Mesenchymal stem cell (in vitro differentiated cells and primary cell): ENCODE results near the gene KDM4F.

ENCODE experiments used
- DNase-seq: peaks from one replicate; pipeline ENCODE4 v3.0.0-alpha.2; 2013
- H2AFZ ChIP-seq: one replicate; pipeline ENCODE4 v1.6.1; 2013; ENCODE audit warnings: low read depth, mild to moderate bottlenecking, control low read depth, inconsistent platforms, low read length, moderate library complexity
- H2AK5ac ChIP-seq: 2 replicates; pipeline ENCODE4 v1.6.1; 2013; ENCODE audit warnings: low read length, moderate library complexity, mild to moderate bottlenecking, inconsistent platforms; ENCODE audit not compliant: severe bottlenecking
- H2BK120ac ChIP-seq: one replicate; pipeline ENCODE4 v1.6.1; 2013; ENCODE audit warnings: low read depth, mild to moderate bottlenecking, inconsistent platforms, low read length, moderate library complexity
- H2BK12ac ChIP-seq, 2 experiments: one replicate each; pipeline ENCODE4 v1.6.1; 2013; ENCODE audit warnings: inconsistent platforms in 2 of 2, low read length in 2 of 2, mild to moderate bottlenecking in 2 of 2, moderate library complexity in 2 of 2, control low read depth in 1 of 2
- H2BK15ac ChIP-seq: one replicate; pipeline ENCODE4 v1.6.1; 2013; ENCODE audit warnings: mild to moderate bottlenecking, low read depth, inconsistent platforms; ENCODE audit not compliant: poor library complexity, severe bottlenecking
- H2BK5ac ChIP-seq: 2 replicates; pipeline ENCODE4 v1.6.1; 2013; ENCODE audit warnings: low read depth, mild to moderate bottlenecking, low read length, control low read depth, inconsistent platforms; ENCODE audit not compliant: poor library complexity, severe bottlenecking
- H3K14ac ChIP-seq, 2 experiments: one replicate each; pipeline ENCODE4 v1.6.1; 2013; ENCODE audit warnings: inconsistent platforms in 2 of 2, low read length in 2 of 2, control low read depth in 1 of 2, mild to moderate bottlenecking in 1 of 2, moderate library complexity in 1 of 2
- H3K18ac ChIP-seq, 2 experiments: one replicate each; pipeline ENCODE4 v1.6.1; 2013; ENCODE audit warnings: inconsistent platforms in 2 of 2, low read length in 2 of 2, control low read depth in 1 of 2, low read depth in 1 of 2, mild to moderate bottlenecking in 1 of 2
- H3K23ac ChIP-seq, 2 experiments: one replicate each; pipeline ENCODE4 v1.6.1; 2013; ENCODE audit warnings: inconsistent platforms in 2 of 2, low read length in 2 of 2, mild to moderate bottlenecking in 2 of 2, moderate library complexity in 2 of 2, control low read depth in 1 of 2
- H3K27ac ChIP-seq: 2 replicates; pipeline ENCODE4 v1.5.1; 2013; ENCODE audit warnings: mild to moderate bottlenecking, moderate library complexity, low read length, control low read depth, inconsistent platforms; ENCODE audit not compliant: poor library complexity, severe bottlenecking
- H3K27me3 ChIP-seq, 2 experiments: 2 replicates each; pipeline versions ENCODE4 v1.6.1 to v1.7.0; 2013; ENCODE audit warnings: low read length in 2 of 2, mild to moderate bottlenecking in 2 of 2, moderate library complexity in 2 of 2, control low read depth in 1 of 2, inconsistent platforms in 1 of 2; ENCODE audit not compliant: control insufficient read depth in 1 of 2, insufficient read depth in 1 of 2
- H3K36me3 ChIP-seq, 2 experiments: 2 replicates each; pipeline versions ENCODE4 v1.6.1 to v1.7.0; 2013; ENCODE audit warnings: low read length in 2 of 2, control low read depth in 1 of 2, inconsistent platforms in 1 of 2, low read depth in 1 of 2, mild to moderate bottlenecking in 1 of 2; ENCODE audit not compliant: insufficient read depth in 2 of 2, control insufficient read depth in 1 of 2
- H3K4ac ChIP-seq, 2 experiments: one replicate each; pipeline ENCODE4 v1.6.1; 2013; ENCODE audit warnings: inconsistent platforms in 2 of 2, low read length in 2 of 2, mild to moderate bottlenecking in 2 of 2, moderate library complexity in 2 of 2, control low read depth in 1 of 2, low read depth in 1 of 2
- H3K4me1 ChIP-seq: 2 replicates; pipeline ENCODE4 v1.6.1; 2013; ENCODE audit warnings: low read depth, low read length, control low read depth; ENCODE audit not compliant: control insufficient read depth, insufficient read depth
- H3K4me2 ChIP-seq: 2 replicates; pipeline ENCODE4 v1.6.1; 2013; ENCODE audit warnings: low read length, mild to moderate bottlenecking, inconsistent platforms; ENCODE audit not compliant: poor library complexity, severe bottlenecking
- H3K4me3 ChIP-seq, 2 experiments: 2 replicates each; pipeline versions ENCODE4 v1.5.1 to v1.7.0; 2013; ENCODE audit warnings: low read length in 2 of 2, mild to moderate bottlenecking in 2 of 2, control low read depth in 1 of 2, low read depth in 1 of 2; ENCODE audit not compliant: insufficient read depth in 1 of 2
- H3K79me1 ChIP-seq: replicated peaks from 2 replicates; pipeline ENCODE4 v1.6.1; 2013; ENCODE audit warnings: mild to moderate bottlenecking, control low read depth, low read length, inconsistent platforms; ENCODE audit not compliant: poor library complexity, severe bottlenecking
- H3K9ac ChIP-seq: 2 replicates; pipeline ENCODE4 v1.7.0; 2013; ENCODE audit warnings: mild to moderate bottlenecking, low read length, moderate library complexity
- H3K9me3 ChIP-seq: 2 replicates; pipeline ENCODE4 v1.7.0; 2013; ENCODE audit warnings: mild to moderate bottlenecking, low read length; ENCODE audit not compliant: control insufficient read depth
- H4K8ac ChIP-seq: one replicate; pipeline ENCODE4 v1.6.1; 2013; ENCODE audit warnings: inconsistent platforms, mild to moderate bottlenecking, low read length, moderate library complexity
- H4K91ac ChIP-seq: one replicate; pipeline ENCODE4 v1.6.1; 2013; ENCODE audit warnings: mild to moderate bottlenecking, low read length, inconsistent platforms
- WGBS: methylation state at CpG from one replicate; pipeline ENCODE4 v1.1.7; 2013; ENCODE audit warnings: mixed read lengths; 5-methylcytosine and 5-hydroxymethylcytosine counted together

KDM4F gene

GRCh38 chr11:95045812-95046211, 3.4 kb upstream of the KDM4F start:
- Histone ChIP-seq H3K9ac (no peak overlapping the region), H2AFZ (no peak overlapping the region), H3K27ac (no peak overlapping the region), H3K4me3 (no peak overlapping the region), H2AK5ac (no peak overlapping the region), H4K8ac (no peak overlapping the region), H3K79me1 (no peaks in the 10 kb centered on the region), H2BK120ac (no peak overlapping the region), H2BK15ac (no peak overlapping the region), H2BK5ac (no peak overlapping the region), H3K18ac (no peak overlapping the region), H3K23ac (no peak overlapping the region), H4K91ac (no peak overlapping the region), H3K9me3 (no peaks in the 10 kb centered on the region), H3K4me2 (no peak overlapping the region), H3K36me3 (no peaks in the 10 kb centered on the region), H3K14ac (no peak overlapping the region), H3K4ac (no peak overlapping the region), H3K4me1 (no peaks in the 10 kb centered on the region), H2BK12ac (no peak overlapping the region), H3K27me3 (peaks cover 24 to 51% of the 10 kb centered on the region in 2 experiments)
- DNase-seq = no peak

DNA sequence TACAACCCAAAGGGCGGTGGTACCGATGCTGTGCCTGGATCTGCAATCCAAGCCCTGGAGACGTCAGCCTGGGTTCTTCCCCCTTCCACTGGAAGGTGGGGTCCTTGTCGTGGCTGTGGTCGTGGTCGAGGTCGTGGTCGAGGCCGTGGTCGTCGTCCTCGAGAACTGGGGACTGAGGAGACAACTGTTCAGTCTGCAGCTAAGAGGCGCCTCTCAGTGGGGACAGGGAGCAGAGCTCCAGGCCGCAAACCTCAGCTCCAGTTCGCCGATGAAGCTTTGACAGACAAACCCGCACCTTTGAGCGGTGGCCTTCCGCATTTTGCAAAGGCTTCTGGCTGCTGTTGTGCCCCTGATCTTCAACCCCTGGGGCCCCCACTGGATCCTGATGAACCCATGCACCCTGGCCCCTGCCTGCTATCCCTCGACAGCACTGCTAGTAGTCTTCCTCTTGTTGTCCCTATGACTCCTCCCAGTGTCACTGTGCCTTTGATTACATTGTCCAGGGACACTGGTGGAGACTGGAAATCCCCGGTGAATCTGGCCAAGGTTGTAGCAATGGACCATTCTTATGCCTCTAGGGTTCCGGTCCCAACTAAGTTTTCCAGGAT, 1.5 kb downstream of the KDM4F start:
- Histone ChIP-seq H3K27me3 (peaks cover 16 to 33% of the 10 kb centered on the region in 2 experiments), H3K23ac (no peak overlapping the region), H3K18ac (no peak overlapping the region), H3K4ac (no peak overlapping the region), H3K14ac (no peak overlapping the region), H3K79me1 (no peaks in the 10 kb centered on the region), H2AK5ac (no peak overlapping the region), H2BK12ac (no peak overlapping the region), H3K9me3 (no peaks in the 10 kb centered on the region), H4K8ac (no peak overlapping the region), H2BK15ac (no peak overlapping the region), H3K9ac (no peak overlapping the region), H3K4me2 (no peak overlapping the region), H2BK5ac (no peak overlapping the region), H2BK120ac (no peak overlapping the region), H3K27ac (no peak overlapping the region), H3K4me1 (no peaks in the 10 kb centered on the region), H3K4me3 (no peak overlapping the region), H4K91ac (no peak overlapping the region), H2AFZ (no peak overlapping the region), H3K36me3 (no peaks in the 10 kb centered on the region)
- DNase-seq = no peak
- 90% methylated on average over 22 of the region's 22 CpGs for WGBS

DNA sequence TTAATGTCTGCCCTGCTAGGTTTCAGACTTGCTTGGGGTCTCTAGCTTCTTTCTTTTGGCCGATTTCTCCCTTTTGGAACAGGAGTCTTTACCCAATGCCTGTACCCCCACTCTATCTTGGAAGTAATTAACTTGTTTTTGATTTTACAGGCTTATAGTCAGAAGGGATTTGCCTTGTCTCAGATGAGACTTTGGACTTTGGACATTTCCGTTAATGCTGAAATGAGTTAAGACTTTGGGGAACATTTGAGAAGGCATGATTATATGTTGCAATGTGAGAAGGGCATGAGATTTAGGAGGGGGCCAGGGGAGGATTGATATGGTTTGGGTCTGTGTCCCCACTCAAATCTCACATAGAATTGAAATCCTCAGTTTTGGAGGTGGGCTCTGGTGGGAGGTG, 5.1 kb downstream of the KDM4F start:
- Histone ChIP-seq H3K4me2 (no peak overlapping the region), H2AK5ac (no peak overlapping the region), H3K27me3 (peaks cover 16 to 22% of the 10 kb centered on the region in 2 experiments), H2AFZ (no peak overlapping the region), H3K36me3 (no peaks in the 10 kb centered on the region), H3K9ac (no peak overlapping the region), H2BK5ac (no peak overlapping the region), H4K91ac (no peak overlapping the region), H3K14ac (no peak overlapping the region), H3K23ac (no peak overlapping the region), H4K8ac (no peak overlapping the region), H3K4ac (no peak overlapping the region), H3K18ac (no peak overlapping the region), H2BK120ac (no peak overlapping the region), H3K79me1 (no peaks in the 10 kb centered on the region), H3K4me3 (no peak overlapping the region), H2BK15ac (no peak overlapping the region), H3K27ac (no peak overlapping the region), H3K9me3 (no peaks in the 10 kb centered on the region), H3K4me1 (peaks cover 8% of the 10 kb centered on the region), H2BK12ac (no peak overlapping the region)
- DNase-seq = no peak
- 97% methylated on average over 1 of the region's 2 CpGs for WGBS

DNA sequence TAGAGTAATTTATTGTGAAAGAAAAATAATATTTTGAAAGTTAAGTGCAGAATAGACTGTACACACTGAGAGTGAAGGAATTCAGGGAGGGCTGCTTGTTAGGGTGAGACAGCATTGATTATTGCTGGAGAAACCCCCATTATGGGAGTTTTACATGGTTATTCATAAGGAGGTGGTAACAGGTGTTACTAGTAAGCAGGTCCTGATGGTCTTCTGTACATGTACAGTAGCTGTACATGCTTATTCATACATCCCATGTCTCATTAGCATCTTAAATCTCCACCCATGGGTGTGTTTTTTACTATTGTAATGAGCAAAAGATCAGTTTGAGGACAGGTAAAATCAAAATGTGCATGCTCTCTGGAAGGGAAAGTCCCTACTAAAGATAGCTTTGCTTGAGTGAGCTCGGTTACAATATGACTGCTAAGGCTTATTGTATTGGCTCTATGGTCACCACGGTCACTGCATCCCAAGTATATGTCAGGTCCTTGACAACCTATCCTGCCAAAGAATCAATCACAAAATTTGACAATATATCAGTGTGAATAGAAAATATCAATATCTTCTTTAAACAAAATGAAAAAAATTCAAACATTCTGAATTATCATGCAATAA, 6.2 kb downstream of the KDM4F start:
- no peak overlapping the region for H2BK12ac ChIP-seq
- H2BK120ac ChIP-seq = no peak overlapping the region
- H3K14ac ChIP-seq = no peak overlapping the region
- H3K4ac ChIP-seq = no peak overlapping the region
- no peak overlapping the region for H2AFZ ChIP-seq
- peaks cover 8% of the 10 kb centered on the region for H3K4me1 ChIP-seq
- no peaks in the 10 kb centered on the region for H3K9me3 ChIP-seq
- peaks cover 19 to 22% of the 10 kb centered on the region in 2 experiments for H3K27me3 ChIP-seq
- H2AK5ac ChIP-seq = no peak overlapping the region
- WGBS = no CpG with 5 or more reads among the region's 2 CpGs
- no peak overlapping the region for H3K27ac ChIP-seq
- H3K18ac ChIP-seq = no peak overlapping the region
- H3K4me2 ChIP-seq = no peak overlapping the region
- no peak overlapping the region for H3K4me3 ChIP-seq
- no peak overlapping the region for H4K8ac ChIP-seq
- no peak overlapping the region for H3K23ac ChIP-seq
- DNase-seq = no peak
- H2BK15ac ChIP-seq = no peak overlapping the region
- no peak overlapping the region for H2BK5ac ChIP-seq
- no peaks in the 10 kb centered on the region for H3K36me3 ChIP-seq
- H4K91ac ChIP-seq = no peak overlapping the region
- no peaks in the 10 kb centered on the region for H3K79me1 ChIP-seq
- no peak overlapping the region for H3K9ac ChIP-seq
